Measurements from ENCODE around the gene GFRA1. TPM values are rescaled to one million over a fixed set of nuclear protein-coding genes. Genes with fewer than 3 reads are reported as not detected.

Gene GFRA1
- total and polyA plus RNA-seq, 2 of the 8 experiments (the other 6 are each of a cell fraction or from before 2014, with no cell fraction given) = 1.1 to 2.0 TPM

GRCh38 chr10:116210588-116211346 is 62.2 kb downstream of the GFRA1 start:
- Histone ChIP-seq H3K79me2 (ENCODE audit: control insufficient read depth in 1 of 2, insufficient read depth in 2 of 2, low read length in 2 of 2) (no peaks in the 10 kb centered on the region), H3K23me2 (ENCODE audit: low read depth, low read length) (no peaks in the 10 kb centered on the region), H3K9ac (replicated peaks in 1 of 4; ENCODE audit: extremely low read depth in 1 of 4, low read depth in 3 of 4, low read length in 3 of 4) (no peak overlapping the region), H4K91ac (replicated peaks; ENCODE audit: insufficient read length, low read length) (no peak overlapping the region), H3K4me3 (ENCODE audit: extremely low read depth in 1 of 4, insufficient read depth in 2 of 4, low read depth in 3 of 4, low read length in 4 of 4) (no peak overlapping the region), H2BK15ac (ENCODE audit: low read length) (no peak overlapping the region), H3K56ac (replicated peaks; ENCODE audit: insufficient read length, low read depth, low read length) (no peak overlapping the region), H3K79me1 (ENCODE audit: low read depth, low read length) (no peaks in the 10 kb centered on the region), H3K4me1 (replicated peaks in 1 of 4; ENCODE audit: control insufficient read depth in 3 of 4, insufficient read depth in 4 of 4, low read length in 3 of 4) (no peaks in the 10 kb centered on the region), H4K20me1 (replicated peaks in 1 of 2; ENCODE audit: control insufficient read depth in 1 of 2, insufficient read depth in 2 of 2, low read length in 2 of 2) (no peaks in the 10 kb centered on the region), H3K23ac (ENCODE audit: insufficient read length) (no peak overlapping the region), H2AK5ac (ENCODE audit: low read depth, low read length) (no peak overlapping the region), H4K5ac (ENCODE audit: insufficient read length, low read depth, low read length) (no peak overlapping the region), H3K4ac (replicated peaks; ENCODE audit: insufficient read length, low read depth, low read length) (no peak overlapping the region), H2BK120ac (replicated peaks; ENCODE audit: low read depth, low read length) (no peak overlapping the region), H3K9me3 (ENCODE audit: insufficient read depth in 2 of 2, low read depth in 1 of 2, low read length in 1 of 2) (no peaks in the 10 kb centered on the region), H3K4me2 (ENCODE audit: insufficient read depth in 1 of 2, low read depth in 2 of 2, low read length in 2 of 2) (no peak overlapping the region), H3K36me3 (ENCODE audit: control insufficient read depth in 2 of 4, insufficient read depth in 4 of 4, low read length in 3 of 4) (no peaks in the 10 kb centered on the region), H4K8ac (ENCODE audit: extremely low read depth, insufficient read depth, low read length) (peak overlapping the region; percentile 40; the same call in 1 of the 2 replicates), H3K27ac (ENCODE audit: low read depth, low read length) (no peak overlapping the region), H3K18ac (ENCODE audit: extremely low read depth, low read length) (no peak overlapping the region), H2BK12ac (ENCODE audit: low read depth, low read length) (no peak overlapping the region), H2BK20ac (ENCODE audit: low read length) (no peak overlapping the region), H2AFZ (ENCODE audit: low read length) (no peak overlapping the region), H2BK5ac (ENCODE audit: low read depth, low read length) (no peak overlapping the region), H3K14ac (ENCODE audit: insufficient read length) (no peak overlapping the region), H3K27me3 (replicated peaks in 1 of 4; ENCODE audit: control insufficient read depth in 3 of 4, extremely low read depth in 1 of 4, insufficient read depth in 3 of 4, low read length in 3 of 4) (no peaks in the 10 kb centered on the region)
- 88% methylated on average over 7 of the region's 7 CpGs; no CpG with 5 or more reads in 1 of the 2 experiments for WGBS, 2 experiments (ENCODE audit: extremely low coverage in 1 of 2, insufficient coverage in 1 of 2, insufficient read length in 1 of 2, insufficient replicate concordance in 2 of 2, low coverage in 1 of 2, low lambda C conversion rate in 2 of 2, missing lambda C conversion rate in 1 of 2)
- no peak for DNase-seq (ENCODE audit: low read depth in 1 of 2, low spot score in 2 of 2)
- no peak for FAIRE-seq
- no peak for TF ChIP-seq GTF2F1 (IDR thresholded peaks at IDR 0.05; ENCODE audit: borderline replicate concordance, low read depth, low read length)
- TF ChIP-seq POLR2A (IDR thresholded peaks at IDR 0.05; ENCODE audit: control extremely low read depth in 1 of 2, low read depth in 2 of 2, low read length in 2 of 2) = no peak
- no peak for TF ChIP-seq EGR1 (IDR thresholded peaks at IDR 0.05; ENCODE audit: borderline replicate concordance, low read depth, low read length)
- TF ChIP-seq SAP30 (IDR thresholded peaks at IDR 0.05; ENCODE audit: insufficient read depth, insufficient replicate concordance, low read length) = no peak
- ChIA-PET CTCF (ENCODE audit: partially characterized antibody) (no interaction called here), POLR2A (ENCODE audit: partially characterized antibody) (no interaction called here)
